Measurements from ENCODE around the gene MUC2. TPM values are rescaled to one million over a fixed set of nuclear protein-coding genes. Genes with fewer than 3 reads are reported as not detected.

MUC2 gene
- total RNA-seq, 1 donor from 2014 or later: not detected

DNA sequence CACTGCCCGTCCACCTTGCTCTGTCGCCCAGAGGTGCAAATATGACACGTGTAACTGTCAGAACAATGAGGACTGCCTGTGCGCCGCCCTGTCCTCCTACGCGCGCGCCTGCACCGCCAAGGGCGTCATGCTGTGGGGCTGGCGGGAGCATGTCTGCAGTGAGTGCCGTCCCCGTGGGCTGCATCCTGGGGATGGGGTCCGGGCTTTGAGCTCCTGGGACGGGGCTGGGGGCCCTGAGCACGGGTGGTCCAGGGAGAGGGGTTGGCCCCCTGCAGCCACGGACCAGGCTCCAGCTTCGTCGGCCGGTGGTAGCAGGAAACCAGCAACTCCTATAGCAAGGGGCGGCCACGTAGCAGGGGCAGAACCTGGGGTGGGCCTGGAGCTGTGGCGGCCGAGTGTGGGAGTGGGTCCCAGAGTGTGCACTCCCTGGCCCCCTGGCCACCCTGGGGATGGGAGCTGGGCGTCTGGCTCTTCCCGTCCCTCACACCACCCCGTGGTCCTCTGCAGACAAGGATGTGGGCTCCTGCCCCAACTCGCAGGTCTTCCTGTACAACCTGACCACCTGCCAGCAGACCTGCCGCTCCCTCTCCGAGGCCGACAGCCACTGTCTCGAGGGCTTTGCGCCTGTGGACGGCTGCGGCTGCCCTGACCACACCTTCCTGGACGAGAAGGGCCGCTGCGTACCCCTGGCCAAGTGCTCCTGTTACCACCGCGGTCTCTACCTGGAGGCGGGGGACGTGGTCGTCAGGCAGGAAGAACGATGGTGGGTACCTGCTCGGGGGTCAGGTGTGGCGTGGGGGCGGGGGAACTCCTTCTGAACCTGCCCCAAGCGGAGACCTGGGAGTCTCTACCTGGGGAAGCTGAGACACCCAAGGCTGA is 10.1 kb downstream of the MUC2 start:
- no peak overlapping the region for H3K4me3 ChIP-seq
- intact Hi-C loops (cut with DNase I): loop anchor here (1.0 to 10.0 kb wide), 2 partner anchors 135 to 360 kb away; no protein-coding TSS in a partner anchor
- H3K27ac ChIP-seq: no peak overlapping the region
- TF ChIP-seq, protein P1, sequence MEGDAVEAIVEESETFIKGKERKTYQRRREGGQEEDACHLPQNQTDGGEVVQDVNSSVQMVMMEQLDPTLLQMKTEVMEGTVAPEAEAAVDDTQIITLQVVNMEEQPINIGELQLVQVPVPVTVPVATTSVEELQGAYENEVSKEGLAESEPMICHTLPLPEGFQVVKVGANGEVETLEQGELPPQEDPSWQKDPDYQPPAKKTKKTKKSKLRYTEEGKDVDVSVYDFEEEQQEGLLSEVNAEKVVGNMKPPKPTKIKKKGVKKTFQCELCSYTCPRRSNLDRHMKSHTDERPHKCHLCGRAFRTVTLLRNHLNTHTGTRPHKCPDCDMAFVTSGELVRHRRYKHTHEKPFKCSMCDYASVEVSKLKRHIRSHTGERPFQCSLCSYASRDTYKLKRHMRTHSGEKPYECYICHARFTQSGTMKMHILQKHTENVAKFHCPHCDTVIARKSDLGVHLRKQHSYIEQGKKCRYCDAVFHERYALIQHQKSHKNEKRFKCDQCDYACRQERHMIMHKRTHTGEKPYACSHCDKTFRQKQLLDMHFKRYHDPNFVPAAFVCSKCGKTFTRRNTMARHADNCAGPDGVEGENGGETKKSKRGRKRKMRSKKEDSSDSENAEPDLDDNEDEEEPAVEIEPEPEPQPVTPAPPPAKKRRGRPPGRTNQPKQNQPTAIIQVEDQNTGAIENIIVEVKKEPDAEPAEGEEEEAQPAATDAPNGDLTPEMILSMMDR (IDR thresholded peaks at IDR 0.05): no peak
- H3K36me3 ChIP-seq: no peaks in the 10 kb centered on the region
- H3K4me1 ChIP-seq: no peaks in the 10 kb centered on the region
- H3K9me3 ChIP-seq: no peaks in the 10 kb centered on the region
- H3K27me3 ChIP-seq: no peaks in the 10 kb centered on the region
- no peak for DNase-seq (ENCODE audit: extremely low spot score in 2 of 2)

DNA sequence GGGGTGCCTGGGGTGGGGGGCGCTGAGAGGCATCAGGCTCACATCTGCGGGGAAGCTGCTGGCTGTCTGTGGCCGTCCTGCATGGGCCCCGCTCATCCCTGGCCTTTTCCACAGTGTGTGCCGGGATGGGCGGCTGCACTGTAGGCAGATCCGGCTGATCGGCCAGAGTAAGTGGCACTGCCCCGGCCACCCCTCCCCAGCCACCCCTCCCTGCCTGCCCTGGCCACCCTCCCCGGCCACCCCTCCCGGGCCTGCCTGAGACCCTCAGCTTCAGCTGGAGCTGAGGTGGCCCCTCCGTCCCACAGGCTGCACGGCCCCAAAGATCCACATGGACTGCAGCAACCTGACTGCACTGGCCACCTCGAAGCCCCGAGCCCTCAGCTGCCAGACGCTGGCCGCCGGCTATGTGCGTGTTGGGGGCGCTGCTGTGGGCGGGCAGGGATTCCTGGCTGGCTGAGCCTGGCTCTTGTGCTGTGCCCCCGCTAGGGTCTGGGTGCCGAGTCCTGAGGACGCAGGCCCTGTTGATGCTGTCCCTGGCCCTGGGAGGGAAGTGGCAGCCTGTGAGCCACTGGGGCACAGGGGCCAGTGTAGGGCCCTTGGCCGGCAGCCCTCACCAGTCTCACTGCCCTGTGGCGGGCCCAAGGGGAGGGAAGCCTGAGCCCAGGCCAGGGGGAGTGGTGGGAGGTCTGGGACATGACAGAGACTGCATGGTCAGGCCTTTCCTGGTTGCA is 10.9 kb downstream of the MUC2 start:
- Histone ChIP-seq H3K36me3 (no peaks in the 10 kb centered on the region), H3K4me3 (no peak overlapping the region), H3K4me1 (no peaks in the 10 kb centered on the region), H3K27ac (no peak overlapping the region), H3K9me3 (no peaks in the 10 kb centered on the region), H3K27me3 (no peaks in the 10 kb centered on the region)
- no peak for DNase-seq (ENCODE audit: extremely low spot score in 2 of 2)
- no peak for TF ChIP-seq POLR2A (IDR thresholded peaks at IDR 0.05)
- TF ChIP-seq, protein P1 (IDR thresholded peaks at IDR 0.05): no peak
- TF ChIP-seq POLR2AphosphoS5 (IDR thresholded peaks at IDR 0.05; ENCODE audit: insufficient read depth in 1 of 2, low read depth in 1 of 2): no peak
- intact Hi-C loops (cut with DNase I): loop anchor here (10.0 kb wide), 1 partner anchor 359 kb away; no protein-coding TSS in a partner anchor

DNA sequence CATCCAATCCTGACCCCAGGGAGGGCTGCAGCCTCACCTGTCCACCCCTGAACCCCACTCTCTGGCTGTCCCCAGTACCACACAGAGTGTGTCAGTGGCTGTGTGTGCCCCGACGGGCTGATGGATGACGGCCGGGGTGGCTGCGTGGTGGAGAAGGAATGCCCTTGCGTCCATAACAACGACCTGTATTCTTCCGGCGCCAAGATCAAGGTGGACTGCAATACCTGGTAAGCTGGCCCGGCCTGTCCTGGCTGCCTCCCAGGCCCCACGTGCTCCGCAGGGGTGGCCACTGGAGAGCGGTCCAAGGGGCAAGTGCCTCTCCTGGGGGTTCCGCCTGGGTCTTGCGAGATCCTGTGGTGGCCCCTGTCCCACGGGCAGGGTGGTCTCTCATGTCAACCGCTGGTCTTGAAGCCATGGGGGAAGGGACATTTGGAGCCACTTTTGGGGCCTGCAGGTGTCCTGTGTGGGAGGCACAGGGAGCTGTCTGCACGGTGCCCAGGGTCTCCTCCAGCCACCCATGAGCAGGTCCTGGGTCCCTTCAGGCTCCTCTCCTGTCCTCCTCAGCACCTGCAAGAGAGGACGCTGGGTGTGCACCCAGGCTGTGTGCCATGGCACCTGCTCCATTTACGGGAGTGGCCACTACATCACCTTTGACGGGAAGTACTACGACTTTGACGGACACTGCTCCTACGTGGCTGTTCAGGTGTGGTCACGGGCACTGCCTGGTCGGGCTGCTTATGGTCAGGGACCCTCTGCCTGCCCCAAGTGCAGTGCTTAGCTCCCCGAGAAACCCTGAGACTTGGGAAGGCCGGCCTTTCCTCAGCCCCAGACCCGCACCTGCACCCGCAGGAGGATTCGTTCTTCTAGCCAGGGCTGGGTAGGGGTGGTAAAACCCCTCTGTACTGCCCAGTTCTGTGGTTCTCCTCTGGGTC is 11.8 kb downstream of the MUC2 start:
- intact Hi-C loops (cut with DNase I): loop anchor here (10.0 kb wide), 1 partner anchor 358 kb away; no protein-coding TSS in a partner anchor
- TF ChIP-seq, protein P1 (IDR thresholded peaks at IDR 0.05): no peak
- no peak for TF ChIP-seq POLR2AphosphoS5 (IDR thresholded peaks at IDR 0.05; ENCODE audit: insufficient read depth in 1 of 2, low read depth in 1 of 2)
- TF ChIP-seq POLR2A (IDR thresholded peaks at IDR 0.05): no peak
- Histone ChIP-seq H3K4me3 (no peak overlapping the region), H3K9me3 (no peaks in the 10 kb centered on the region), H3K4me1 (no peaks in the 10 kb centered on the region), H3K27ac (no peak overlapping the region), H3K27me3 (no peaks in the 10 kb centered on the region), H3K36me3 (no peaks in the 10 kb centered on the region)
- no peak for DNase-seq (ENCODE audit: extremely low spot score in 2 of 2)

DNA sequence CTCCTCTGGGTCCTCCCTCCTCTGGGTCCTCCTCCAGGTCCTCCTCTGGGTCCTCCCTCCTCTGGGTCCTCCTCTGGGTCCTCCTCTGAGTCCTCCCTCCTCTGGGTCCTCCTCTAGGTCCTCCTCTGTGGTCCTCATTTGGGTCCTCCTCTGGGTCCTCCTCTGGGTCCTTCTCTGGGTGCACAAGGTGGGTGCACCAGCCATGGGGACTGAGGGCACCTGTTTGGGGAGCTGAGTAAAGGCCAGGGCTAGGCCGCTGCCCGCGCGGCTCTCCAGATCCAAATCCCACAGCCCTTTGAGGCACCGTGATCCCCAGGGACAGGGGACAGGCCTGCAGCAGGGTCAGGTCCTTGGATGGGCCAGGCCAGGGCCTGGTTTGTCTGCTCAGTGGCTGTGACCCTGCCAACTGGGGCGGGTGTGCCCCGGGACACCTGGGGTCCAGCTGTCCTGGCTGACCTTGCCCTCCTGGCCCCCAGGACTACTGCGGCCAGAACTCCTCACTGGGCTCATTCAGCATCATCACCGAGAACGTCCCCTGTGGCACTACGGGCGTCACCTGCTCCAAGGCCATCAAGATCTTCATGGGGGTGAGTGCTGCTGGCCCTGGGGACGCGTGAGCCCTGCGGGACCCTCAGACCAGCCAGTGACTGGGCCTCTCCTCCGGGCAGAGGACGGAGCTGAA is 12.7 kb downstream of the MUC2 start:
- no peak overlapping the region for H3K27ac ChIP-seq
- H3K4me1 ChIP-seq: no peaks in the 10 kb centered on the region
- DNase-seq (ENCODE audit: extremely low spot score in 2 of 2): no peak
- no peaks in the 10 kb centered on the region for H3K27me3 ChIP-seq
- no peaks in the 10 kb centered on the region for H3K9me3 ChIP-seq
- no peaks in the 10 kb centered on the region for H3K36me3 ChIP-seq
- no peak overlapping the region for H3K4me3 ChIP-seq
- TF ChIP-seq POLR2AphosphoS5 (IDR thresholded peaks at IDR 0.05; ENCODE audit: insufficient read depth in 1 of 2, low read depth in 1 of 2): no peak
- intact Hi-C loops (cut with DNase I): loop anchor here (10.0 kb wide), 1 partner anchor 357 kb away; no protein-coding TSS in a partner anchor

Data from vagina (tissue), 2 donors.